Uterus (tissue), 4 donors: ENCODE measurements around the gene IQCH. TPM values are rescaled to one million over a fixed set of nuclear protein-coding genes. Genes with fewer than 3 reads are reported as not detected.
"Not testable (repeated sequence)": the region's sequence is repeated elsewhere in the genome, so short reads cannot be mapped to it uniquely, and the experiment has no call there.

Experiments
- DNase-seq, 2 donors: peaks; one replicate each; pipeline ENCODE4 v3.0.0-alpha.2; 2019 to 2020
- H3K27ac ChIP-seq, 2 donors: fragments of 200-600 bp; sonication (generic); 1 replicate in 1 of 2; 2 replicates in 1 of 2; pipeline ENCODE4 v1.5.1; 2016 to 2018
- H3K27me3 ChIP-seq, 2 donors: fragments of 200-600 bp; sonication (generic); one replicate each; pipeline ENCODE4 v1.5.1; 2018 to 2019; ENCODE audit warnings: control low read depth in 1 of 2
- H3K36me3 ChIP-seq, 2 donors: fragments of 200-600 bp; sonication (generic); one replicate each; pipeline ENCODE4 v1.5.1; 2019; ENCODE audit warnings: control low read depth in 1 of 2
- H3K4me1 ChIP-seq, 2 donors: fragments of 200-600 bp; sonication (generic); one replicate each; pipeline ENCODE4 v1.5.1; 2018 to 2019; ENCODE audit warnings: control low read depth in 1 of 2
- H3K4me3 ChIP-seq, 2 donors: fragments of 200-600 bp; sonication (generic); 1 replicate in 1 of 2; 2 replicates in 1 of 2; pipeline ENCODE4 v1.5.1; 2018 to 2019; ENCODE audit warnings: mild to moderate bottlenecking in 1 of 2
- H3K9me3 ChIP-seq, 2 donors: fragments of 200-600 bp; sonication (generic); one replicate each; pipeline ENCODE4 v1.5.1; 2019; ENCODE audit warnings: control low read depth in 1 of 2
- POLR2A ChIP-seq, 2 donors: fragments of 450-650 bp; IDR thresholded peaks; one replicate each; pipeline ENCODE4 v1.6.1; 2016; ENCODE audit warnings: antibody characterized with exemption in 2 of 2, mild to moderate bottlenecking in 1 of 2, moderate library complexity in 1 of 2
- intact Hi-C: fragments of 100-400 bp; cut with DNase I; formaldehyde crosslinking; loops from one replicate; pipeline ENCODE4 v1.15.1; 2023; ENCODE audit warnings: low total_unique reads
- total RNA-seq, 4 donors: library from RNA; depleted of rRNA in 3 of 4; stranded (reverse); fragments of >200 nt in 3 of 4; gene quantifications; one replicate each; pipeline versions ENCODE4 v1.1.0 to v1.2.4, GENCODE V29; 2014 to 2023
- TF ChIP-seq, protein P1 (sequence below), 4 experiments: fragments of 200-600 bp in 2 of 4; fragments of 450-650 bp in 2 of 4; sonication (generic) in 2 of 4; IDR thresholded peaks; one replicate each; pipeline ENCODE4 v1.5.1; 2016 to 2019; ENCODE audit warnings: antibody characterized with exemption in 4 of 4, mild to moderate bottlenecking in 2 of 4, moderate library complexity in 1 of 4
- donor health status: DM: yes; HTN: yes; CAD: no.

IQCH gene
- total RNA-seq, 4 donors from 2014 or later: 0.26 to 3.0 (median 1.7) TPM

GRCh38 chr15:67253101-67253500 lies 1.5 kb upstream of the IQCH start:
- DNase-seq: no peak
- Histone ChIP-seq H3K27ac (no peak overlapping the region), H3K9me3 (no peaks in the 10 kb centered on the region), H3K4me3 (no peak overlapping the region), H3K4me1 (no peaks in the 10 kb centered on the region), H3K27me3 (no peaks in the 10 kb centered on the region), H3K36me3 (no peaks in the 10 kb centered on the region)
- intact Hi-C loops: no loop called here
- TF ChIP-seq POLR2A (IDR thresholded peaks at IDR 0.05): no peak
- TF ChIP-seq, protein P1, sequence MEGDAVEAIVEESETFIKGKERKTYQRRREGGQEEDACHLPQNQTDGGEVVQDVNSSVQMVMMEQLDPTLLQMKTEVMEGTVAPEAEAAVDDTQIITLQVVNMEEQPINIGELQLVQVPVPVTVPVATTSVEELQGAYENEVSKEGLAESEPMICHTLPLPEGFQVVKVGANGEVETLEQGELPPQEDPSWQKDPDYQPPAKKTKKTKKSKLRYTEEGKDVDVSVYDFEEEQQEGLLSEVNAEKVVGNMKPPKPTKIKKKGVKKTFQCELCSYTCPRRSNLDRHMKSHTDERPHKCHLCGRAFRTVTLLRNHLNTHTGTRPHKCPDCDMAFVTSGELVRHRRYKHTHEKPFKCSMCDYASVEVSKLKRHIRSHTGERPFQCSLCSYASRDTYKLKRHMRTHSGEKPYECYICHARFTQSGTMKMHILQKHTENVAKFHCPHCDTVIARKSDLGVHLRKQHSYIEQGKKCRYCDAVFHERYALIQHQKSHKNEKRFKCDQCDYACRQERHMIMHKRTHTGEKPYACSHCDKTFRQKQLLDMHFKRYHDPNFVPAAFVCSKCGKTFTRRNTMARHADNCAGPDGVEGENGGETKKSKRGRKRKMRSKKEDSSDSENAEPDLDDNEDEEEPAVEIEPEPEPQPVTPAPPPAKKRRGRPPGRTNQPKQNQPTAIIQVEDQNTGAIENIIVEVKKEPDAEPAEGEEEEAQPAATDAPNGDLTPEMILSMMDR (IDR thresholded peaks at IDR 0.05): no peak

GRCh38 chr15:67253549-67254237 lies 893 bp upstream of the IQCH start:
- H3K4me3 ChIP-seq: peak overlapping the region; percentile 88 to 90
- H3K27me3 ChIP-seq: no peaks in the 10 kb centered on the region
- TF ChIP-seq, protein P1 (IDR thresholded peaks at IDR 0.05): no peak
- TF ChIP-seq POLR2A (IDR thresholded peaks at IDR 0.05): no peak
- no peak for DNase-seq
- no peaks in the 10 kb centered on the region for H3K4me1 ChIP-seq
- peak overlapping the region; percentile 71 to 92 for H3K27ac ChIP-seq
- intact Hi-C loops: no loop called here
- no peaks in the 10 kb centered on the region for H3K36me3 ChIP-seq
- no peaks in the 10 kb centered on the region for H3K9me3 ChIP-seq

DNA sequence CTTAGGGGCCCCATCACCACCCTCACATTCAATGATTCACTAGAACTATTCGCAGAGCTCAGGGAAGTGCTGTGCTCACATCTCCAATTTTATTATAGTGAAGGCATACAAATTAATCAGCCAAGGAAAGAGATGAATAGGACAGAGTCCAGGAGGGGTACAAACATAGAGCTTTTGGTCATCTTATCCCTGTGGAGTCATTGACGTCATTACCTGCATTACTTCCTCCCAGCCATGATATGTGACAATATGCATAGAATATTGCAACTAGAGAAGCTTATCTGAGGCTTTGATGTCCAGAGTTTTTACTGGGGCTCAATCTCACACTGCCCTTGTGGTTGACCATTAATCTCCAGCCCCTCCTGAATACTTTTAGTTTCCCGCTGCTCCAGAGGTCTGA lies 1.5 kb downstream of the IQCH start:
- H3K4me1 ChIP-seq: no peaks in the 10 kb centered on the region
- TF ChIP-seq, protein P1 (IDR thresholded peaks at IDR 0.05): no peak
- no peak for TF ChIP-seq POLR2A (IDR thresholded peaks at IDR 0.05)
- DNase-seq: no peak
- no peaks in the 10 kb centered on the region for H3K9me3 ChIP-seq
- no peaks in the 10 kb centered on the region for H3K36me3 ChIP-seq
- intact Hi-C loops: no loop called here
- H3K4me3 ChIP-seq: no peak overlapping the region
- H3K27me3 ChIP-seq: no peaks in the 10 kb centered on the region
- H3K27ac ChIP-seq: no peak overlapping the region

DNA sequence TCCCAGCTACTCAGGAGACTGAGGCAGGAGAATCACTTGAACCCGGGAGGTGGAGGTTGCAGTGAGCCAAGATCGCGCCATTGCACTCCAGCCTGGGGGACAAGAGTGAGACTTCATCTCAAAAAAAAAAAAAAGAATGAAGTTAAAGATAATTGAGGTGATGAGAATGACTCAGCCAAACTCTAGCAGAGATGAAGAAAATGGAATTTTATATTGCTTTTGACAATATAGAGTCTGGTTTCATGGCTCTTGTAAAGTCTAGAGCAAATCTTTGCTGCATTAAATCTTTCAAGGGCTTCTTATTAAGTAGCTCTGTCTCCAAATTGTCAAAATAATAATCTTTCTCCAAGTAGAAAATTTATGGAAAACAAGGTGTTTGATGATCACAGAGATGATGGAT lies 3.8 kb downstream of the IQCH start:
- intact Hi-C loops, H3K9me3 ChIP-seq, H3K27me3 ChIP-seq, H3K4me1 ChIP-seq, H3K27ac ChIP-seq, H3K4me3 ChIP-seq, DNase-seq, H3K36me3 ChIP-seq: not testable (repeated sequence)

DNA sequence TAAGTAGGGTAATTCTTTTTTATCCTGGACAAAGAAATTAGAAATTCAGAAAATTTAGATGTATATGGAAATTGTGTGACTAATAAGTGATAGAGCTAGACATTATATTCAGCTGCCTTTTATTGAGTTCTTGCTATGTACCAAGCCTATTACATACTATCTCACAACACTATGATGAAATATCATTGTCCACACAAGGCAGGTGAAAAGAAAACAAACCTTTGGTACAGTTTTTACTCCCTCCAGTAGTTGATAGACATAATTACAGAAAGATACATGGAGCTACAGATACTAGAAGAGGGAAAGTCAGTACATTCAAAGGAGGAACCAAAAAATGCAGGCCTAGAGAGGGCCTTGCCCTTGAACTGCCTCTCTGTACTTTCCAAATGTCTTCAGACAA lies 4.8 kb downstream of the IQCH start:
- no peaks in the 10 kb centered on the region for H3K36me3 ChIP-seq
- intact Hi-C loops: no loop called here
- no peak overlapping the region for H3K27ac ChIP-seq
- no peak for DNase-seq
- no peak overlapping the region for H3K4me3 ChIP-seq
- H3K9me3 ChIP-seq: no peaks in the 10 kb centered on the region
- no peaks in the 10 kb centered on the region for H3K4me1 ChIP-seq
- TF ChIP-seq, protein P1 (IDR thresholded peaks at IDR 0.05): no peak
- TF ChIP-seq POLR2A (IDR thresholded peaks at IDR 0.05): no peak
- H3K27me3 ChIP-seq: no peaks in the 10 kb centered on the region

DNA sequence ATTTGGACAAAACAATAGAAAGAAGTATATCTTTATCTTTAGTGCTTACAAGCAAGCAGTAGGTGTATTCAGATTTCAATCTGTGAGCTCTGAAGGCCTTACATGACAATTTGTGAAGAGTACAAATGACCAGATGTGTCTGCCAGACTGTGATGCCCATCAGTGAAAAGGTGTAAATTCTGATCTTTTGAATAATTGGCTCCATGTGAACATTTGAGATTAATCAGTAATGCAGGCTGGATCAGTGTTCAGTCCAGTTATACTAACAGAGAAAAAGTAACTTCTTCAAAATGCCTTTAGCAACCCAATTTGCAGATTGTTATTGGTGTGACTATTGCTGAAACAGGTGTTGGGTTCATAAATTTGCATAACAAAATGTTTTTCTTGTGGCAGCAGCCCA lies 5.2 kb downstream of the IQCH start:
- intact Hi-C loops: no loop called here
- Histone ChIP-seq H3K4me1 (no peaks in the 10 kb centered on the region), H3K27me3 (no peaks in the 10 kb centered on the region), H3K4me3 (no peak overlapping the region), H3K9me3 (no peaks in the 10 kb centered on the region), H3K36me3 (no peaks in the 10 kb centered on the region), H3K27ac (no peak overlapping the region)
- DNase-seq: no peak
- TF ChIP-seq, protein P1 (IDR thresholded peaks at IDR 0.05): no peak
- TF ChIP-seq POLR2A (IDR thresholded peaks at IDR 0.05): no peak
